Measurements from ENCODE around the gene ADAMTSL3. TPM values are rescaled to one million over a fixed set of nuclear protein-coding genes. Genes with fewer than 3 reads are reported as not detected.

Gene ADAMTSL3
- total and polyA plus RNA-seq, 2 donors (not counting 1 experiment from before 2014, with no cell fraction given) = 0.01 TPM; not detected in 1

GRCh38 chr15:83711236-83711635, 57.3 kb downstream of the ADAMTSL3 start:
- Histone ChIP-seq H3K9ac (ENCODE audit: low read length) (no peak overlapping the region), H3K4me3 (ENCODE audit: control extremely low read depth in 1 of 5, extremely low read depth in 1 of 5, insufficient read depth in 1 of 5, low read depth in 2 of 5, low read length in 4 of 5) (no peak overlapping the region), H3K27ac (ENCODE audit: low read length in 2 of 2) (no peak overlapping the region), H3K9me3 (ENCODE audit: control extremely low read depth in 1 of 3, control insufficient read depth in 2 of 3, insufficient read depth in 1 of 3, low read length in 2 of 3) (peaks cover 0 to 3% (median 0%) of the 10 kb centered on the region in 3 donors), H3K4me2 (replicated peaks; ENCODE audit: low read depth, low read length, poor library complexity, severe bottlenecking) (no peak overlapping the region), H3K4me1 (ENCODE audit: control insufficient read depth in 2 of 2, insufficient read depth in 2 of 2, low read length in 2 of 2) (no peaks in the 10 kb centered on the region), H4K20me1 (ENCODE audit: control insufficient read depth, insufficient read depth, low read length, poor library complexity, severe bottlenecking) (no peaks in the 10 kb centered on the region), H3K79me2 (ENCODE audit: control insufficient read depth, insufficient read depth, low read length) (no peaks in the 10 kb centered on the region), H3K36me3 (replicated peaks in 1 of 2; ENCODE audit: control extremely low read depth in 1 of 2, control insufficient read depth in 1 of 2, extremely low read depth in 1 of 2, insufficient read depth in 2 of 2, low read length in 1 of 2) (no peaks in the 10 kb centered on the region), H3K27me3 (replicated peaks in 1 of 4; ENCODE audit: control extremely low read depth in 1 of 4, control insufficient read depth in 3 of 4, insufficient read depth in 4 of 4, low read length in 3 of 4) (peaks cover 0 to 5% (median 2%) of the 10 kb centered on the region in 4 experiments), H2AFZ (ENCODE audit: insufficient read depth, low read depth, low read length, poor library complexity, severe bottlenecking) (no peak overlapping the region)
- ChIA-PET CTCF (no interaction called here), POLR2A (no interaction called here)
- no peak for TF ChIP-seq CTCF (IDR thresholded peaks at IDR 0.05)
- TF ChIP-seq EZH2 (IDR thresholded peaks at IDR 0.05; ENCODE audit: borderline replicate concordance, insufficient read depth, low read depth, low read length, poor library complexity, severe bottlenecking) = no peak
- intact Hi-C loops (cut with micrococcal nuclease) = no loop called here
- 100% methylated on average over 2 of the region's 5 CpGs for WGBS (ENCODE audit: insufficient coverage)
- no peaks in the 10 kb centered on the region for H3K27me3 Mint-ChIP-seq
- H3K27ac Mint-ChIP-seq = no peak overlapping the region
- ATAC-seq (ENCODE audit: low read depth) (no peak), DNase-seq (no peak)
- H3K4me1 Mint-ChIP-seq = no peaks in the 10 kb centered on the region
- H3K9me3 Mint-ChIP-seq (ENCODE audit: insufficient read depth) = no peaks in the 10 kb centered on the region
- no peak overlapping the region for H3K4me3 Mint-ChIP-seq

- WGBS (ENCODE audit: insufficient coverage) = no CpG with 5 or more reads among the region's 3 CpGs
- no peak overlapping the region for H2AFZ ChIP-seq (ENCODE audit: insufficient read depth, low read depth, low read length, poor library complexity, severe bottlenecking)
Observed at GRCh38 chr15:83713242-83713641, 59.3 kb downstream of the ADAMTSL3 start.

More at GRCh38 chr15:83713242-83713641, 59.3 kb downstream of the ADAMTSL3 start:
- CTCF ChIA-PET = no interaction called here
- intact Hi-C loops (cut with micrococcal nuclease) = no loop called here
- H4K20me1 ChIP-seq (ENCODE audit: control insufficient read depth, insufficient read depth, low read length, poor library complexity, severe bottlenecking) = no peaks in the 10 kb centered on the region
- Mint-ChIP-seq H3K27ac (no peak overlapping the region), H3K9me3 (ENCODE audit: insufficient read depth) (no peaks in the 10 kb centered on the region), H3K27me3 (peaks cover 10% of the 10 kb centered on the region), H3K4me1 (no peaks in the 10 kb centered on the region), H3K4me3 (no peak overlapping the region)
- no peaks in the 10 kb centered on the region for H3K4me1 ChIP-seq (ENCODE audit: control insufficient read depth in 2 of 2, insufficient read depth in 2 of 2, low read length in 2 of 2)
- POLR2A ChIA-PET = no interaction called here
- TF ChIP-seq CTCF (IDR thresholded peaks at IDR 0.05) = no peak
- ATAC-seq (ENCODE audit: low read depth) (no peak), DNase-seq (no peak)
- H3K79me2 ChIP-seq (ENCODE audit: control insufficient read depth, insufficient read depth, low read length) = no peaks in the 10 kb centered on the region
- peaks cover 0 to 5% (median 2%) of the 10 kb centered on the region in 4 experiments for H3K27me3 ChIP-seq (replicated peaks in 1 of 4; ENCODE audit: control extremely low read depth in 1 of 4, control insufficient read depth in 3 of 4, insufficient read depth in 4 of 4, low read length in 3 of 4)
- no peak overlapping the region for H3K4me2 ChIP-seq (replicated peaks; ENCODE audit: low read depth, low read length, poor library complexity, severe bottlenecking)
- no peaks in the 10 kb centered on the region for H3K36me3 ChIP-seq (replicated peaks in 1 of 2; ENCODE audit: control extremely low read depth in 1 of 2, control insufficient read depth in 1 of 2, extremely low read depth in 1 of 2, insufficient read depth in 2 of 2, low read length in 1 of 2)
- no peak overlapping the region for H3K27ac ChIP-seq (ENCODE audit: low read length in 2 of 2)
- H3K9me3 ChIP-seq (ENCODE audit: control extremely low read depth in 1 of 3, control insufficient read depth in 2 of 3, insufficient read depth in 1 of 3, low read length in 2 of 3) = peaks cover 0 to 3% (median 0%) of the 10 kb centered on the region in 3 donors
- no peak overlapping the region for H3K9ac ChIP-seq (ENCODE audit: low read length)
- no peak overlapping the region for H3K4me3 ChIP-seq (ENCODE audit: control extremely low read depth in 1 of 5, extremely low read depth in 1 of 5, insufficient read depth in 1 of 5, low read depth in 2 of 5, low read length in 4 of 5)
